ENCODE data around the gene TCF3.

Gene TCF3

DNA sequence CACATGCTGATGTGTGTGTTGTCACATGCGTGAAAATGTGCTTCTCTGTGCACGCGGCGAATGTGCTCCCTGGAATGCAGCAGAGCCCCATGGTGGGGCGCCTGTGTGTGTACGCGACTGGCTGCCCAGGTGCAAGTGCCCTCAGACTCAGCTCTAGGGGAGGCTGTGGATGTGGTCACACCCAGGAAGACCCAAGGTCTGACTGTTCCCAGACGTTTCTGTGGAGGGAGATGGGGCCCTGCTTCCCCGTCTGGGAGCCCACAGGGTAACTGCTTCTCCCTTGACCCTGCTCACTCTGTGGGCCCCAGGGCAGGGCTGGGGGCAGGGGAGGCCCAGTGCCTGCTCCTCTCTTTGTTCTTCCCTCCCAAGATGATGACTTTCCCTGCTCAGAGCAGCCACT lies 39.3 kb downstream of the TCF3 start:
- Histone ChIP-seq H3K4me3 (ENCODE audit: low read length) (no peak overlapping the region), H3K36me3 (ENCODE audit: insufficient read depth, low read length) (peaks cover 82% of the 10 kb centered on the region), H3K9me3 (ENCODE audit: low read length) (no peaks in the 10 kb centered on the region), H3K4me1 (ENCODE audit: insufficient read depth, low read length) (no peaks in the 10 kb centered on the region), H3K27me3 (ENCODE audit: insufficient read depth, low read length) (no peaks in the 10 kb centered on the region), H2AFZ (ENCODE audit: low read depth, low read length) (no peak overlapping the region)

DNA sequence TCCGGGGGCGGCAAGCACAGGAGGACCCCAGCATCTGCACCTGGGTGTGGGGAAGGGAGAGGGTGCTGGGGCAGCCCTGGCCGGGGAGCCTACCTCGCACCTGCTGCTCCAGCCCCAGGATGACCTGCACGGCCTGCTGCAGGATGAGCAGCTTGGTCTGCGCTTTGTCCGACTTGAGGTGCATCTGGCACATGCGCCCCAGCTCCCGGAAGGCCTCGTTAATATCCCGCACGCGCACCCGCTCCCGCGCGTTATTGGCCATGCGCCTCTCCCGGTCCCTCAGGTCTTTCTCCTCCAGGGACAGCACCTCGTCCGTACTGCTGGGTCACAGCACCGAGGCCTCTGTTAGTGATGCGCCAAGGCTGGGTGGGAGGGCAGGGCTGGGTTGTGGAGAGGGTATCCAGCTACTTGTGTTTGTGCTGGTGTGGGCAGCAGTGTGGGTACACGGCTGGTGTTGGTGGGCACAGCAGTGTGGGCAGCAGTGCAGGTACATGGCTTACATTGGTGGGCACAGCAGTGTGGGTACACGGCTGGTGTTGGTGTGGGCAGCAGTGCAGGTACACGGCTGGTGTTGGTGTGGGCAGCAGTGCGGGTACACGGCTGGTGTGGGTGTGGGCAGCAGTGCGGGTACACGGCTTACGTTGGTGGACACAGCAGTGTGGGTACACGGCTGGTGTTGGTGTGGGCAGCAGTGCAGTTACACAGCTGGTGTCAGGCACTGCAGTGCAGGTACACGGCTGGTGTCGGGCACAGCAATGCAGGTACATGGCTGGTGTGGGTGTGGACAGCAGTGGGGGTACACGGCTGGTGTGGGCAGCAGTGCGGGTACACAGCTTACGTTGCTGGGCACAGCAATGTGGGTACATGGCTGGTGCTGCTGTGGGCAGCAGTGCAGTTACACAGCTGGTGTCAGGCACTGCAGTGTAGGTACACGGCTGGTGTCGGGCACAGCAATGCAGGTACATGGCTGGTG lies 40.0 kb downstream of the TCF3 start:
- Histone ChIP-seq H2AFZ (ENCODE audit: low read depth, low read length) (no peak overlapping the region), H3K9me3 (ENCODE audit: low read length) (no peaks in the 10 kb centered on the region), H3K4me1 (ENCODE audit: insufficient read depth, low read length) (no peaks in the 10 kb centered on the region), H3K36me3 (ENCODE audit: insufficient read depth, low read length) (peaks cover 74% of the 10 kb centered on the region), H3K27me3 (ENCODE audit: insufficient read depth, low read length) (no peaks in the 10 kb centered on the region), H3K4me3 (ENCODE audit: low read length) (no peak overlapping the region)

DNA sequence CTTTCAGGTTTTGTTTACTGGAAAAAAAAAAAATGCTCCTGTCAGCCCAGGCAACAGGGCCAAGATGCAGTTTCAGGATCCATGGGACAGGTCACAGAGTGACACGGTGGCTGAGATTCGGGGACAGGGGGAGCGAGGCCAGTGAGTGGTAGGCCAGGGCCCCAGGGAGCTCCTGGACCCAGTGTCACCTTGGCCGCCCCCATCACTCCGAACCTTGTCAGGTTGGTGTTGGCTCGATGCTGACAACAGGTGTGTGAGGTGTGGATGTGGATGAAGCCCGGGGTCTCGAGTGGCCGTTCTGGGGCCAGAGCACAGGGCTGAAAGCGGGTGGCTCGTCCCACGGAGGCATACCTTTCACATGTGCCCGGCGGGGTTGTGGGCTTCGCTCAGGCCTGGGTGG lies 41.1 kb downstream of the TCF3 start:
- H3K36me3 ChIP-seq (ENCODE audit: insufficient read depth, low read length) = peaks cover 64% of the 10 kb centered on the region
- H3K4me1 ChIP-seq (ENCODE audit: insufficient read depth, low read length) = no peaks in the 10 kb centered on the region
- no peak overlapping the region for H2AFZ ChIP-seq (ENCODE audit: low read depth, low read length)
- no peaks in the 10 kb centered on the region for H3K27me3 ChIP-seq (ENCODE audit: insufficient read depth, low read length)
- no peaks in the 10 kb centered on the region for H3K9me3 ChIP-seq (ENCODE audit: low read length)
- no peak overlapping the region for H3K4me3 ChIP-seq (ENCODE audit: low read length)

DNA sequence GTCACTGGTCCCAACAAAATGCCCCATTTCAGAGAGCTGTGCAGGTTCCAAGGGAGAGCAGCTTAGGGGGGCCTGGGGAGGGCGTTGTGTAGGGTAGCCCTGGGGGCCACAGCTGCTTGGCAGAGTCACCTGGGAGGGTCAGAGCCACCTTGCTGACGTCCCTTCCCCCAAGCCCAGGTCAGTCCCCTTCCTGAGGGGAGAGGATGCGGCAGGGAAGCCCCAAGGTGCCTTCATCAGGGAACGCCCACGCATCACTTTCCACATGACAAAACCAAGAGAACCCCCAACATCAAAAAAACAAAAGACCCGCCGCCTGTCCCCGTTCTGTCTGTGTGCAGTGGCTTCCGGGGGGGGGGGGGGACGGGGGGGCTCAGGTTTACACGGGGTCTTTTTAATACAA lies 41.8 kb downstream of the TCF3 start:
- Histone ChIP-seq H3K4me3 (ENCODE audit: low read length) (no peak overlapping the region), H2AFZ (ENCODE audit: low read depth, low read length) (no peak overlapping the region), H3K9me3 (ENCODE audit: low read length) (no peaks in the 10 kb centered on the region), H3K27me3 (ENCODE audit: insufficient read depth, low read length) (no peaks in the 10 kb centered on the region), H3K36me3 (ENCODE audit: insufficient read depth, low read length) (peaks cover 58% of the 10 kb centered on the region), H3K4me1 (ENCODE audit: insufficient read depth, low read length) (peaks cover 4% of the 10 kb centered on the region)

DNA sequence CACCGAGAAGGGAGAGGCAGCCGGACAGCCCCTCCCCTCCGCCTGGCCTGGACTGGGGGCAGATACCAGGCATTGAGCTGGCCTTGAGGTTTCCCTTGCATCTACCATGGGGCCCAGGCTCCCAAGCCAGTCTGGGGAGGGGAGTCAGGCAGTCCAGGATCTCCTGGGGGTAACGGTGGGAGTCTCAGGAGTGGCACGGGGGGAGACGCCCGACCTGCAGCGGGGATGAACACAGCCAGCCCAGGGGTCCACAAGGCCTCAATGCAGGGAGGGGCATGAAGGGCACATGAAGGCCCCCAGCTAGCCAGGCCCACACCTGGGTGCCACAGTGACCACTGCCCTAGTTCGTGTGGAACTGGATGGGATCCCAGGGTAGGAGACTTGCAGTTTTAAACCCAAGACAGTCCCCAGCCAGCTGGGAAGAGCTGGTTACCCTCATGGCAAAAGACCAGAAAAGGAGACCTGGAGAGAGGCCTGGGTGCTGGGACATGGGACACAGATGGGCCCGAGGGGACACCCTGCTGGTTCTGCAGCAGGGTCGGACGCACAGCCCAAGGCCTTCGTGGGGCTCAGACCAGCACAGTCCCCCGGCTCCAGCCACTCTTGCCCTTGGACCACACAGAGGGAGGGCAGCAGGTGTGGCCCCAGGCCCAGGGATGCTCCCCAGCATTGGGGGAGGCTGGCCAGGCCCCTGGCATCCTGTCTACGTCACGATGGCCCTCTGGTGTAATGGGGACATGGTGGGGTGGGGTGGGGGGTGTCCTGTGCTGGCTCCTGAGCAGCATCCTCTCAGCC lies 42.5 kb downstream of the TCF3 start:
- no peaks in the 10 kb centered on the region for H3K27me3 ChIP-seq (ENCODE audit: insufficient read depth, low read length)
- H3K36me3 ChIP-seq (ENCODE audit: insufficient read depth, low read length) = peaks cover 51% of the 10 kb centered on the region
- no peak overlapping the region for H3K4me3 ChIP-seq (ENCODE audit: low read length)
- no peaks in the 10 kb centered on the region for H3K9me3 ChIP-seq (ENCODE audit: low read length)
- H3K4me1 ChIP-seq (ENCODE audit: insufficient read depth, low read length) = peaks cover 4% of the 10 kb centered on the region
- no peak overlapping the region for H2AFZ ChIP-seq (ENCODE audit: low read depth, low read length)

DNA sequence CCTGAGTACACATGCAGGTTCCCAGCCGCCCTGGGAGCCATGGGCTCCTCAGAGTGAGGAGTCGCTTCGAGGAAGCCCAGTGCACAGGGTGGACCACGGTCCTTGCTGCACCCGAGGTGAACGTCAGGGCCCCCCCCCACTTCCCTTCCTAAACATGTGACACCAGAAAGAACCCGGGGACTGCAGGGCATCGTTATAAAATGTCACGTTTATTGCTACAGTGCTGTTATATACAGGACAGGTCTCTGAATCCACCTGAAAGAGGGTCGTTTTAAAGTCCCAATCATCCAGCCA lies 43.4 kb downstream of the TCF3 start:
- Histone ChIP-seq H3K27me3 (ENCODE audit: insufficient read depth, low read length) (no peaks in the 10 kb centered on the region), H3K9me3 (ENCODE audit: low read length) (no peaks in the 10 kb centered on the region), H3K4me1 (ENCODE audit: insufficient read depth, low read length) (peaks cover 12% of the 10 kb centered on the region), H2AFZ (ENCODE audit: low read depth, low read length) (no peak overlapping the region), H3K4me3 (ENCODE audit: low read length) (no peak overlapping the region), H3K36me3 (ENCODE audit: insufficient read depth, low read length) (peaks cover 43% of the 10 kb centered on the region)

DNA sequence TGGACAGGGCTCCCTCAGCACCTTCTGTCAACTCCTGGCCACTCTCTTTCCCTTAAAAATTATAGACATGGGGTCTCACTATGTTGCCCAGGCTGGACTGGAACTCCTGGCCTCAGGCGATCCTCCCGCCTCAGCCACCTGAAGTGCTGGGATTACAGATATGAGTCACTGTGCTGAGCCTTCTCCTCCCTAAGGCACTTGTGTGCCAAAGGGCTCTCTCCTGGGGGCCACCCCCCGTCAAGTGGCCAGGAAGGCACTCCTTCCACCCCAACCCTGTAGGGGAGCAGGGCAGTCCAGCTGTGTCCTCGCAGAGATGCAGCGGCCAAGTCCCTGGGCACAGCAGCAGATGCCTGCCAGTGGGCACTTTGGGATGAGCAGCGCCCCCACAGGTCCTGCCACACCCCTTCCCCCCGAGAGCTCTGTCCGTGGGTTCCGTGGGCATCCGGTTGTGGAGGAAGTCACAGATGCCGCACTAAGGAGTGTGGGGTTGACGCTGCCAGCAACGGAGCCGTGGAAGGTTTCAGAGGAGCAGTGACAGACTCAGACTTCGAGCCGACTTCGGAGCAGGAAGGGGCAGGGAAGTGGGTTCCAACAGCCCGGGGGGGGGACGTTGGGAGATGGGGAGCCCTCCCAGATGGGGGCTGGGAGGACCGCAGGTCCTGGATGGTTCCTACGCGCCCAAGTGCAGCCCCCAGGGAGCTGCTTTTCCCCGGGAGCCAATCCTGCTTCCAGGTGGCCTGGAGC lies 43.9 kb downstream of the TCF3 start:
- H3K4me1 ChIP-seq (ENCODE audit: insufficient read depth, low read length) = peaks cover 14% of the 10 kb centered on the region
- no peak overlapping the region for H3K4me3 ChIP-seq (ENCODE audit: low read length)
- H2AFZ ChIP-seq (ENCODE audit: low read depth, low read length) = no peak overlapping the region
- H3K36me3 ChIP-seq (ENCODE audit: insufficient read depth, low read length) = peaks cover 38% of the 10 kb centered on the region
- no peaks in the 10 kb centered on the region for H3K27me3 ChIP-seq (ENCODE audit: insufficient read depth, low read length)
- no peaks in the 10 kb centered on the region for H3K9me3 ChIP-seq (ENCODE audit: low read length)

DNA sequence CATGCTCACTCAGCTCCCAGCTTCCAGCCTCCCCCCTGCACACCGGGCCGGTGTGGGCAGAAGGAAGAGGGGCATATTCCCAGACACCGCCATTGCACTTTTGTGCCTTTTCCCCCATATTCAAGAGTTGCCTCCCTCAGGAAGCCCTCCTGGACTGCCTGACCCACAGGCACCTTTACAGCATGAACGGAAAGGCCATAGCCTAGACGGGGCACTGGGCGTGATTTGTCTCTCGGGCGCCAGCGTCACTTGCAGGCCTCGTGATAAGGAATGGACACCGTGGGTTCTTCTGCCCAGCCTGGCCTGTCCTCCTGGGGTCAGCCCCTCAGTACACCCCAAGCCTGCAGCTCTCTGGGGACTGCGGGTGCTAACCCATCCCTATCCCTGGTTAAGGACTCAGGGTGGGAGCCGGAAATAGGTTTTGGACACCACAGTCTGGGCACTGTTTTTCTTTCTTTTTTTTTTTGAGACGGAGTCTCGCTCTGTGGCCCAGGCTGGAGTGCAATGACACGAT lies 46.2 kb downstream of the TCF3 start:
- Histone ChIP-seq H2AFZ (ENCODE audit: low read depth, low read length) (no peak overlapping the region), H3K4me1 (ENCODE audit: insufficient read depth, low read length) (peaks cover 20% of the 10 kb centered on the region), H3K9me3 (ENCODE audit: low read length) (no peaks in the 10 kb centered on the region), H3K4me3 (ENCODE audit: low read length) (peak overlapping the region; percentile 95), H3K27me3 (ENCODE audit: insufficient read depth, low read length) (no peaks in the 10 kb centered on the region), H3K36me3 (ENCODE audit: insufficient read depth, low read length) (peaks cover 18% of the 10 kb centered on the region)

DNA sequence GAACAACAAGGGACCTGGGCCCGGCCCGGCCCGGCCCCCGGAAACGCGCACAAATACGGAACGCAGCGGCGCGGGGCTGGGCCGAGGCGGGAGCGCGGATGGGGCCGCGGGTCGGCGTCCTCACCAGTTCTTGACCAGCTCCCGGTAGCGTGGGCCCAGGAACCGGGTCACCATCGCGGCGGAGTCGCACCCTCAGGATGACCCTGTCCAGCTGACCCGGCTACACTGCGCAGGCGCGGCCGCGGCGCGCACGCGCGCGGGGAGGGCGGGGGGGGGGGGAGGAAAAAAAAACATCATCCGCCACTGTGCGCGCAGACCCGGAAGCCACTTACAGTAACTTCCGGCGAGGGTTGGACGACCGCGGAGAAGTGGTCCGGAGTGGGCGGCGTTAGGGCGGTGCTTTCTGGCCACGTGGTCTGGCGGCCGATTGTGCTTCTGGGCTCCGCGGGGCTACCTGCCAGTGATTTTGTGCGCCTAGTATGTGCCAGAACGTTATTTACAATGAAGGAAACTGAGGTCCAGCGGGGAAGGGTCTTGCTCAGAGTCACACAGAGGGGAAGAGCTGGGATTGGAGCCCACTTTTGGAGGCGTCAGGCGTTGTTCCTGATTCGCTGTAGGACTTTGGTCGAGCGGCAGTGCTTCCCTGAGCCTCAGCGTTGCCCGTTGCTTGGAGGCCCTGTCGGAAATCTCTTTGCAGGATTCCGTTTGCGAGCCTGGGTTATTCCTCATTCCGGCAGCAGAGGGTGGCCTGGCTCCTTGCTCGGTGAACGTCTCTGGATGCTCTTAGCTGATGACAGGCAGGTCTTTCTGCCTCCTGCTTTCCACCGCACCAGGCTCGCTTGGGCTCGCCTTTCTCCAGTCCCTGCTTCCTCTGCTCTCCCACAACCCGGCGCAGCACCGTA lies 46.9 kb downstream of the TCF3 start, which contains the start of gene UQCR11:
Gene UQCR11, minus strand, starts transcription at position 227 of the 902 bp plus-strand sequence. Its CDS starts 53 bp downstream, at position 174.
- H3K36me3 ChIP-seq (ENCODE audit: insufficient read depth, low read length) = peaks cover 16% of the 10 kb centered on the region
- H3K27me3 ChIP-seq (ENCODE audit: insufficient read depth, low read length) = no peaks in the 10 kb centered on the region
- H2AFZ ChIP-seq (ENCODE audit: low read depth, low read length) = peak within 1 kb of the TSS; percentile 50
- no peaks in the 10 kb centered on the region for H3K9me3 ChIP-seq (ENCODE audit: low read length)
- peak within 1 kb of the TSS; percentile 95 for H3K4me3 ChIP-seq (ENCODE audit: low read length)
- peaks cover 20% of the 10 kb centered on the region for H3K4me1 ChIP-seq (ENCODE audit: insufficient read depth, low read length)

DNA sequence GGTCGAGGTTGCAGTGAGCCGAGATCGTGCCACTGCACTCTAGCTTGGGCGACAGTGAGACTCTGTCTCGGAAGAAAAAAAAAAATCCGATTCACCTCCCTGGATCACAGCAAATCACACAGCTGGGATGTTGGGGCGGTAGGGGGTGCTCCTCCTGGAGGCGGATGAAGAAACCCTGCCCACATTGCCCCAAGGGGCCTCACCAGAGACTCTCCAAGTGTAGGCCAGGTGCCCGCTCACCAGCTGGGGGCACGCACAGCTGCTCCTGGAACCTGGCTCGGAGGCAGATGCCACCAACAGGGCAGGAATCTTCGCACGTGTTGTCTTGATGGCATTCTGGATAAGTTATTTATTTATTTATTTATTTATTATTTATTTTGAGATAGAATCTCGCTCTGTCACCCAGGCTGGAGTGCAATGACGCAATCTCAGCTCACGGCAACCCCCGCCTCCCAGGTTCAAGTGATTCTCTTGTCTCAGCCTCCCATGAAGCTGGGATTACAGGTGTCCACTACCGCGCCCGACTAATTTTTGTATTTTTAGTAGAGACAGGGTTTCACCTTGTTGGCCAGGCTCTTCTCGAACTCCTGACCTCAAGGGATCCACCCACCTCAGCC lies 50.2 kb downstream of the TCF3 start:
- Histone ChIP-seq H3K9me3 (ENCODE audit: low read length) (no peaks in the 10 kb centered on the region), H3K36me3 (ENCODE audit: insufficient read depth, low read length) (peaks cover 24% of the 10 kb centered on the region), H3K4me1 (ENCODE audit: insufficient read depth, low read length) (peaks cover 20% of the 10 kb centered on the region), H3K4me3 (ENCODE audit: low read length) (no peak overlapping the region), H3K27me3 (ENCODE audit: insufficient read depth, low read length) (no peaks in the 10 kb centered on the region), H2AFZ (ENCODE audit: low read depth, low read length) (no peak overlapping the region)

DNA sequence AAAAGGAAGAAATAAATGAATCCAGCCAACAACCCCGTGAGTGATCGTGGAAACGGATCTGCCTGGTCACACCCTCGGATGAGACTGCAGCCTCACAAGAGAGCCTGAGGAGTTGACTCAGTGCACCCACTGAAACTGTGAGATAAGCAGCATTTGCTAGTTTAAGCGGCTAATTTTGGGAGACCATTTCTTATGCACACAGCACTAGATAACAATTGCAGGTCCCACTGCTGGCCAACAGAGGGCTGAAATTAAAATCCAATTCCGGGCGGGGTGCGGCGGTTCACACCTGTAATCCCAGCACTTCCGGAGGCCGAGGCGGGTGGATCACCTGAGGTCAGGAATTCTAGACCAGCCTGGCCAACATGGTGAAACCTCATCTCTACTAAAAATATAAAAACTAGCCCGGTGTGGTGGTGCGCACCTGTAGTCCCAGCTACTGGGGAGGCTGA lies 50.8 kb downstream of the TCF3 start:
- H3K27me3 ChIP-seq (ENCODE audit: insufficient read depth, low read length) = no peaks in the 10 kb centered on the region
- no peak overlapping the region for H3K4me3 ChIP-seq (ENCODE audit: low read length)
- no peak overlapping the region for H2AFZ ChIP-seq (ENCODE audit: low read depth, low read length)
- peaks cover 29% of the 10 kb centered on the region for H3K36me3 ChIP-seq (ENCODE audit: insufficient read depth, low read length)
- no peaks in the 10 kb centered on the region for H3K9me3 ChIP-seq (ENCODE audit: low read length)
- peaks cover 20% of the 10 kb centered on the region for H3K4me1 ChIP-seq (ENCODE audit: insufficient read depth, low read length)

DNA sequence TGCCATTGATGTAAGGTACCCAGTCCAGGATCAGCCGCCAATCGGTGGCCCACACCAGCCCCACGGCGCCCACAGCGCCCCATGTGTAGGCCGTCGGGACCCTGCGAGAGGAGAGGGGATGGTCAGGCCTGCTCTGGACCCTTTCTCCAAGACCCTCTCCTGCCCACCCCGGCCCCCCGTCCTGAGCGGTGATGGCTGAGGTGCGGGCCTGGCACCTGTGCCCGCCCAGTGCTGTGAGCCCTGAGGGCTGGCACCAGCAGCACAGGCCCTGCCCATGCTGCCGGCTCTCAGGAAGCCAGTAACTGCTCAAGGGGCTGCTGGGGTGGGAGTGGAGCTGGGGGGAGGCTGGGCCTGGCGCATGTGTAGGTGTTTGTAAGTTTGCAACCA lies 53.0 kb downstream of the TCF3 start:
- no peaks in the 10 kb centered on the region for H3K9me3 ChIP-seq (ENCODE audit: low read length)
- H3K27me3 ChIP-seq (ENCODE audit: insufficient read depth, low read length) = no peaks in the 10 kb centered on the region
- no peak overlapping the region for H2AFZ ChIP-seq (ENCODE audit: low read depth, low read length)
- no peak overlapping the region for H3K4me3 ChIP-seq (ENCODE audit: low read length)
- H3K36me3 ChIP-seq (ENCODE audit: insufficient read depth, low read length) = peaks cover 34% of the 10 kb centered on the region
- H3K4me1 ChIP-seq (ENCODE audit: insufficient read depth, low read length) = peaks cover 11% of the 10 kb centered on the region
